ENCODE results near the gene ALKBH6.

- TF ChIP-seq, protein P1, sequence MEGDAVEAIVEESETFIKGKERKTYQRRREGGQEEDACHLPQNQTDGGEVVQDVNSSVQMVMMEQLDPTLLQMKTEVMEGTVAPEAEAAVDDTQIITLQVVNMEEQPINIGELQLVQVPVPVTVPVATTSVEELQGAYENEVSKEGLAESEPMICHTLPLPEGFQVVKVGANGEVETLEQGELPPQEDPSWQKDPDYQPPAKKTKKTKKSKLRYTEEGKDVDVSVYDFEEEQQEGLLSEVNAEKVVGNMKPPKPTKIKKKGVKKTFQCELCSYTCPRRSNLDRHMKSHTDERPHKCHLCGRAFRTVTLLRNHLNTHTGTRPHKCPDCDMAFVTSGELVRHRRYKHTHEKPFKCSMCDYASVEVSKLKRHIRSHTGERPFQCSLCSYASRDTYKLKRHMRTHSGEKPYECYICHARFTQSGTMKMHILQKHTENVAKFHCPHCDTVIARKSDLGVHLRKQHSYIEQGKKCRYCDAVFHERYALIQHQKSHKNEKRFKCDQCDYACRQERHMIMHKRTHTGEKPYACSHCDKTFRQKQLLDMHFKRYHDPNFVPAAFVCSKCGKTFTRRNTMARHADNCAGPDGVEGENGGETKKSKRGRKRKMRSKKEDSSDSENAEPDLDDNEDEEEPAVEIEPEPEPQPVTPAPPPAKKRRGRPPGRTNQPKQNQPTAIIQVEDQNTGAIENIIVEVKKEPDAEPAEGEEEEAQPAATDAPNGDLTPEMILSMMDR (IDR thresholded peaks at IDR 0.05): no peak
- TF ChIP-seq POLR2A (IDR thresholded peaks at IDR 0.05) (no peak), EP300 (IDR thresholded peaks at IDR 0.05) (no peak)
Measured at GRCh38 chr19:35987571-35987896, 26.5 kb downstream of the ALKBH6 start.
